Liver (tissue), 9 donors: ENCODE data around the gene FARP1. TPM values are rescaled to one million over a fixed set of nuclear protein-coding genes. Genes with fewer than 3 reads are reported as not detected.

Experiments used
- DNase-seq: peaks from one replicate; pipeline ENCODE4 v3.0.0-alpha.2; 2017; ENCODE audit warnings: low spot score
- H3K27ac ChIP-seq, 2 donors: one replicate each; pipeline ENCODE4 v1.7.0; 2013; ENCODE audit warnings: inconsistent platforms in 2 of 2, low read length in 2 of 2, control low read depth in 1 of 2, low read depth in 1 of 2, mild to moderate bottlenecking in 1 of 2
- H3K27me3 ChIP-seq, 4 donors: one replicate each; pipeline versions ENCODE4 v1.6.1 to v1.7.0; 2013; ENCODE audit warnings: low read length in 3 of 4, inconsistent platforms in 1 of 4, mild to moderate bottlenecking in 1 of 4, moderate library complexity in 1 of 4; ENCODE audit not compliant: control insufficient read depth in 4 of 4, insufficient read depth in 4 of 4
- H3K36me3 ChIP-seq, 4 donors: one replicate each; pipeline versions ENCODE4 v1.6.1 to v1.7.0; 2013; ENCODE audit warnings: low read length in 3 of 4, mild to moderate bottlenecking in 3 of 4, low read depth in 1 of 4, moderate library complexity in 1 of 4; ENCODE audit not compliant: control insufficient read depth in 4 of 4, insufficient read depth in 3 of 4
- H3K4me1 ChIP-seq, 4 donors: one replicate each; pipeline versions ENCODE4 v1.6.1 to v1.7.0; 2013; ENCODE audit warnings: low read length in 3 of 4, mild to moderate bottlenecking in 3 of 4, moderate library complexity in 1 of 4; ENCODE audit not compliant: control insufficient read depth in 4 of 4, insufficient read depth in 4 of 4
- H3K4me3 ChIP-seq, 3 donors: one replicate each; pipeline versions ENCODE4 v1.6.1 to v1.7.0; 2013; ENCODE audit warnings: low read length in 3 of 3, control low read depth in 1 of 3, low read depth in 1 of 3, mild to moderate bottlenecking in 1 of 3
- H3K9ac ChIP-seq, 2 donors: one replicate each; pipeline ENCODE4 v1.7.0; 2013; ENCODE audit warnings: low read length in 2 of 2, mild to moderate bottlenecking in 2 of 2, moderate library complexity in 2 of 2, control low read depth in 1 of 2, low read depth in 1 of 2
- H3K9me3 ChIP-seq, 4 donors: one replicate each; pipeline versions ENCODE4 v1.6.1 to v1.7.0; 2013; ENCODE audit warnings: low read length in 3 of 4; ENCODE audit not compliant: control insufficient read depth in 4 of 4
- EGR1 ChIP-seq, 2 donors: IDR thresholded peaks; 2 replicates each; pipeline ENCODE4 v1.6.1; 2016 to 2018; ENCODE audit warnings: antibody characterized with exemption in 2 of 2, low read depth in 2 of 2
- FOXA1 ChIP-seq: IDR thresholded peaks from 2 replicates; pipeline ENCODE4 v1.6.1; 2016; ENCODE audit warnings: antibody characterized with exemption
- FOXA2 ChIP-seq: IDR thresholded peaks from 2 replicates; pipeline ENCODE4 v1.6.1; 2016; ENCODE audit warnings: antibody characterized with exemption
- GABPA ChIP-seq, 2 donors: IDR thresholded peaks in 1 of 2; conservative IDR thresholded peaks in 1 of 2; 2 replicates each; pipeline ENCODE4 v1.6.1; 2016; ENCODE audit warnings: antibody characterized with exemption in 2 of 2, mild to moderate bottlenecking in 1 of 2, moderate library complexity in 1 of 2
- HNF4A ChIP-seq, 2 donors: conservative IDR thresholded peaks; 2 replicates each; pipeline ENCODE4 v1.6.1; 2016; ENCODE audit warnings: antibody characterized with exemption in 2 of 2, mild to moderate bottlenecking in 2 of 2
- HNF4G ChIP-seq: IDR thresholded peaks from 2 replicates; pipeline ENCODE4 v1.6.1; 2016; ENCODE audit warnings: antibody characterized with exemption
- JUND ChIP-seq, 2 donors: IDR thresholded peaks; 2 replicates each; pipeline ENCODE4 v1.6.1; 2016; ENCODE audit warnings: antibody characterized with exemption in 2 of 2
- NR2F2 ChIP-seq: IDR thresholded peaks from 2 replicates; pipeline ENCODE4 v1.6.1; 2016; ENCODE audit warnings: antibody characterized with exemption
- RAD21 ChIP-seq, 2 donors: IDR thresholded peaks; 2 replicates each; pipeline ENCODE4 v1.6.1; 2016; ENCODE audit warnings: antibody characterized with exemption in 2 of 2, mild to moderate bottlenecking in 2 of 2
- RXRA ChIP-seq, 2 donors: IDR thresholded peaks; 2 replicates each; pipeline ENCODE4 v1.6.1; 2017 to 2018; ENCODE audit warnings: antibody characterized with exemption in 2 of 2, mild to moderate bottlenecking in 1 of 2
- SP1 ChIP-seq: IDR thresholded peaks from 2 replicates; pipeline ENCODE4 v1.6.1; 2018; ENCODE audit warnings: antibody characterized with exemption, mild to moderate bottlenecking
- TAF1 ChIP-seq: conservative IDR thresholded peaks from 2 replicates; pipeline ENCODE4 v1.6.1; 2016; ENCODE audit warnings: antibody characterized with exemption, mild to moderate bottlenecking
- YY1 ChIP-seq: IDR thresholded peaks from 2 replicates; pipeline ENCODE4 v1.6.1; 2016; ENCODE audit warnings: antibody characterized with exemption, mild to moderate bottlenecking
- WGBS: extraction: QIAGEN DNeasy Blood & Tissue Kit; methylation state at CpG from one replicate; pipeline ENCODE4 v1.1.7; 2013; 5-methylcytosine and 5-hydroxymethylcytosine counted together
- polyA plus RNA-seq, 2 donors: library from polyadenylated mRNA; stranded (reverse) in 1 of 2; unstranded in 1 of 2; fragments of 200-250 nt in 1 of 2; fragments of >200 nt in 1 of 2; fragmentation: Nextera tagmentation in 1 of 2; extraction: Ambion mirVana in 1 of 2; gene quantifications; one replicate each; pipeline versions ENCODE4 v1.2.1 to v1.2.3, GENCODE V29; 2013 to 2015
- total RNA-seq, 2 donors: library from RNA; depleted of rRNA; stranded (reverse); fragments of >200 nt; gene quantifications; one replicate each; pipeline ENCODE4 v1.2.3, GENCODE V29; 2014
- TF ChIP-seq, protein P1 (sequence below): fragments of 150-350 bp; IDR thresholded peaks from 2 replicates; pipeline ENCODE4 v1.5.1; 2017; ENCODE audit warnings: improper control_type of control experiment, low read depth, low read length; ENCODE audit not compliant: missing input control
- TF ChIP-seq, protein P2 (sequence below): IDR thresholded peaks from 2 replicates; pipeline ENCODE4 v1.6.1; 2016; ENCODE audit warnings: antibody characterized with exemption, mild to moderate bottlenecking
- TF ChIP-seq, protein P3 (sequence below): IDR thresholded peaks from 2 replicates; pipeline ENCODE4 v1.6.1; 2016; ENCODE audit warnings: antibody characterized with exemption
- TF ChIP-seq, protein P4 (sequence below): IDR thresholded peaks from 2 replicates; pipeline ENCODE4 v1.6.1; 2016; ENCODE audit warnings: antibody characterized with exemption
- TF ChIP-seq, protein P5 (sequence below): IDR thresholded peaks from 2 replicates; pipeline ENCODE4 v1.6.1; 2016; ENCODE audit warnings: antibody characterized with exemption
- donor health status: healthy.
- donor health status: healthy.
- donor health status: healthy.
- donor health status: healthy.
- donor health status: healthy.

Gene FARP1
- total and polyA plus RNA-seq, 4 donors = 28.4 to 62.6 (median 39.8) TPM

DNA sequence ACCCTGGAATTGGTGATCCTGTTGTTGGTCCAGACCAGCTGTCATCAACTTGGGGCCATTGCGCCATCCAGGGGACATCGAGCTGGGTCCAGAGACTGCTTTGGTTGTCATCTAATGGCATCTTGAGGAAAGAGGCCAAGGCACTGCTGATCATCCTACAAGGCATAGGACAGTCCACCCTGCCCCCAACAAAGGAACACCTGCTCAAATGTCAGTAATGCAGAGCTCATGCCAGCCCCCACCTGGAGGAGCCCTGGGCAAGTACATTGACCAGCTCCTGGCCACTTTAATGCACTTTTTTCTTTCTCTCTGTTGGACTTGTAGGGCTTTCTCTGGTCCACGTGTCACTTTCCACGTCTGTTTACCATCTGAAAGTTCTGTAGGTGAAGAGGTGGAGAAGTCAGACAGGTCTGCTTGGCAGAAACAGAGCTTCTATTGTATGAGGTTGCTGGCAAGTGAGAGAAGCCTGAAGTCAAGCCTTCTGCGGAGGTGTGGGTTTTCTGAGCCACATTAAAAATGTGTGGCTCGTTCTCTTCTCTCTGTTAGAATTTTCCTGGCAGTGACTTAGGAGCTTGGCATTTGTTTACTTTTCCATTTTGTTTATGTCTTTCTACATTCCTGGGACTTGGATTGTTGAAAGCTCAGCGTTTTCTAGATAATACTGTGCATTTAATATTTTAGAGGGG is 158.2 kb downstream of the FARP1 start (continued):
- TF ChIP-seq, protein P1, sequence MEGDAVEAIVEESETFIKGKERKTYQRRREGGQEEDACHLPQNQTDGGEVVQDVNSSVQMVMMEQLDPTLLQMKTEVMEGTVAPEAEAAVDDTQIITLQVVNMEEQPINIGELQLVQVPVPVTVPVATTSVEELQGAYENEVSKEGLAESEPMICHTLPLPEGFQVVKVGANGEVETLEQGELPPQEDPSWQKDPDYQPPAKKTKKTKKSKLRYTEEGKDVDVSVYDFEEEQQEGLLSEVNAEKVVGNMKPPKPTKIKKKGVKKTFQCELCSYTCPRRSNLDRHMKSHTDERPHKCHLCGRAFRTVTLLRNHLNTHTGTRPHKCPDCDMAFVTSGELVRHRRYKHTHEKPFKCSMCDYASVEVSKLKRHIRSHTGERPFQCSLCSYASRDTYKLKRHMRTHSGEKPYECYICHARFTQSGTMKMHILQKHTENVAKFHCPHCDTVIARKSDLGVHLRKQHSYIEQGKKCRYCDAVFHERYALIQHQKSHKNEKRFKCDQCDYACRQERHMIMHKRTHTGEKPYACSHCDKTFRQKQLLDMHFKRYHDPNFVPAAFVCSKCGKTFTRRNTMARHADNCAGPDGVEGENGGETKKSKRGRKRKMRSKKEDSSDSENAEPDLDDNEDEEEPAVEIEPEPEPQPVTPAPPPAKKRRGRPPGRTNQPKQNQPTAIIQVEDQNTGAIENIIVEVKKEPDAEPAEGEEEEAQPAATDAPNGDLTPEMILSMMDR = no peak
- no peak for TF ChIP-seq YY1

DNA sequence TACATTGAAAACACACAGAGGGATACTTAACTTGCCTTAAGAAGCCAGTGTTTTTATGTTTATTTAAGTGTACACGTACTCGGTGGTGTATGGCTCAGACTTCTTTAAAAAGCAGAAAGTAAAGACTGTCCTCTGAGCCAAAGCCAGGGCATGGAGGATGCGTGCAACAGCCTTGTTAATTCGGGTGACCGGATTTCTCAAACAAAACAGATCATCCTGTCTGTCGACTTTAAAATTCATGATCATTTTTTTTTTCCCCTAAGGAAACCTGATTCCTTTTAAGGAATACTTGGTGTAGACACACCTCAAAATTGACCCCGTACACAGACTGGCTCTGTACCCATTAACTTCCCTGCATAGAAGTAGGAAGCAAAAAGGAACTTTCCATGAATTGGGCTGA is 158.8 kb downstream of the FARP1 start:
- Histone ChIP-seq H3K27ac (no peak overlapping the region), H3K4me3 (no peak overlapping the region), H3K9me3 (no peaks in the 10 kb centered on the region), H3K36me3 (no peaks in the 10 kb centered on the region), H3K4me1 (peaks cover 0 to 6% (median 1%) of the 10 kb centered on the region in 4 donors), H3K27me3 (no peaks in the 10 kb centered on the region), H3K9ac (no peak overlapping the region)
- WGBS = 69% methylated on average over 7 of the region's 7 CpGs
- TF ChIP-seq, protein P2, sequence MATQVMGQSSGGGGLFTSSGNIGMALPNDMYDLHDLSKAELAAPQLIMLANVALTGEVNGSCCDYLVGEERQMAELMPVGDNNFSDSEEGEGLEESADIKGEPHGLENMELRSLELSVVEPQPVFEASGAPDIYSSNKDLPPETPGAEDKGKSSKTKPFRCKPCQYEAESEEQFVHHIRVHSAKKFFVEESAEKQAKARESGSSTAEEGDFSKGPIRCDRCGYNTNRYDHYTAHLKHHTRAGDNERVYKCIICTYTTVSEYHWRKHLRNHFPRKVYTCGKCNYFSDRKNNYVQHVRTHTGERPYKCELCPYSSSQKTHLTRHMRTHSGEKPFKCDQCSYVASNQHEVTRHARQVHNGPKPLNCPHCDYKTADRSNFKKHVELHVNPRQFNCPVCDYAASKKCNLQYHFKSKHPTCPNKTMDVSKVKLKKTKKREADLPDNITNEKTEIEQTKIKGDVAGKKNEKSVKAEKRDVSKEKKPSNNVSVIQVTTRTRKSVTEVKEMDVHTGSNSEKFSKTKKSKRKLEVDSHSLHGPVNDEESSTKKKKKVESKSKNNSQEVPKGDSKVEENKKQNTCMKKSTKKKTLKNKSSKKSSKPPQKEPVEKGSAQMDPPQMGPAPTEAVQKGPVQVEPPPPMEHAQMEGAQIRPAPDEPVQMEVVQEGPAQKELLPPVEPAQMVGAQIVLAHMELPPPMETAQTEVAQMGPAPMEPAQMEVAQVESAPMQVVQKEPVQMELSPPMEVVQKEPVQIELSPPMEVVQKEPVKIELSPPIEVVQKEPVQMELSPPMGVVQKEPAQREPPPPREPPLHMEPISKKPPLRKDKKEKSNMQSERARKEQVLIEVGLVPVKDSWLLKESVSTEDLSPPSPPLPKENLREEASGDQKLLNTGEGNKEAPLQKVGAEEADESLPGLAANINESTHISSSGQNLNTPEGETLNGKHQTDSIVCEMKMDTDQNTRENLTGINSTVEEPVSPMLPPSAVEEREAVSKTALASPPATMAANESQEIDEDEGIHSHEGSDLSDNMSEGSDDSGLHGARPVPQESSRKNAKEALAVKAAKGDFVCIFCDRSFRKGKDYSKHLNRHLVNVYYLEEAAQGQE = no peak
- TF ChIP-seq SP1 (no peak), TAF1 (no peak), FOXA1 (no peak), HNF4A (conservative IDR thresholded peaks at IDR 0.05) (no peak), FOXA2 (no peak), GABPA (IDR thresholded peaks at IDR 0.05 in 1 of 2, conservative IDR thresholded peaks at IDR 0.05 in 1 of 2) (no peak), HNF4G (no peak), RXRA (IDR thresholded peaks at IDR 0.05) (no peak), JUND (IDR thresholded peaks at IDR 0.05) (no peak), RAD21 (IDR thresholded peaks at IDR 0.05) (no peak), EGR1 (IDR thresholded peaks at IDR 0.05; ENCODE audit: low read depth in 2 of 2) (no peak), NR2F2 (no peak)
- TF ChIP-seq, protein P3, sequence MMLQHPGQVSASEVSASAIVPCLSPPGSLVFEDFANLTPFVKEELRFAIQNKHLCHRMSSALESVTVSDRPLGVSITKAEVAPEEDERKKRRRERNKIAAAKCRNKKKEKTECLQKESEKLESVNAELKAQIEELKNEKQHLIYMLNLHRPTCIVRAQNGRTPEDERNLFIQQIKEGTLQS = no peak
- TF ChIP-seq, protein P1 = no peak
- TF ChIP-seq, protein P4, sequence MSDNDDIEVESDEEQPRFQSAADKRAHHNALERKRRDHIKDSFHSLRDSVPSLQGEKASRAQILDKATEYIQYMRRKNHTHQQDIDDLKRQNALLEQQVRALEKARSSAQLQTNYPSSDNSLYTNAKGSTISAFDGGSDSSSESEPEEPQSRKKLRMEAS = no peak
- TF ChIP-seq, protein P5, sequence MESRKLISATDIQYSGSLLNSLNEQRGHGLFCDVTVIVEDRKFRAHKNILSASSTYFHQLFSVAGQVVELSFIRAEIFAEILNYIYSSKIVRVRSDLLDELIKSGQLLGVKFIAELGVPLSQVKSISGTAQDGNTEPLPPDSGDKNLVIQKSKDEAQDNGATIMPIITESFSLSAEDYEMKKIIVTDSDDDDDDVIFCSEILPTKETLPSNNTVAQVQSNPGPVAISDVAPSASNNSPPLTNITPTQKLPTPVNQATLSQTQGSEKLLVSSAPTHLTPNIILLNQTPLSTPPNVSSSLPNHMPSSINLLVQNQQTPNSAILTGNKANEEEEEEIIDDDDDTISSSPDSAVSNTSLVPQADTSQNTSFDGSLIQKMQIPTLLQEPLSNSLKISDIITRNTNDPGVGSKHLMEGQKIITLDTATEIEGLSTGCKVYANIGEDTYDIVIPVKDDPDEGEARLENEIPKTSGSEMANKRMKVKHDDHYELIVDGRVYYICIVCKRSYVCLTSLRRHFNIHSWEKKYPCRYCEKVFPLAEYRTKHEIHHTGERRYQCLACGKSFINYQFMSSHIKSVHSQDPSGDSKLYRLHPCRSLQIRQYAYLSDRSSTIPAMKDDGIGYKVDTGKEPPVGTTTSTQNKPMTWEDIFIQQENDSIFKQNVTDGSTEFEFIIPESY = no peak
- DNase-seq = no peak
